Heart left ventricle (tissue), 13 donors: ENCODE data around the gene LOC128125822.

Experiments used
- CTCF ChIP-seq, 12 donors: fragments of 200-600 bp; sonication (generic) in 4 of 12; IDR thresholded peaks; one replicate each; pipeline versions ENCODE4 v1.5.0 to v1.8.0; 2018 to 2022; ENCODE audit warnings: antibody characterized with exemption in 12 of 12, mild to moderate bottlenecking in 5 of 12
- POLR2A ChIP-seq, 2 donors: fragments of 450-650 bp; IDR thresholded peaks; one replicate each; pipeline ENCODE4 v1.6.1; 2017; ENCODE audit warnings: antibody characterized with exemption in 2 of 2, mild to moderate bottlenecking in 2 of 2, moderate library complexity in 2 of 2
- donor health status: ischemic (EF 13 %, LVEDD 7.1; RV severe dilation, severe dysfunction).
- donor health status: DM: no; HTN: yes; CAD: no.
- donor health status: DM: no; HTN: no; CAD: no.
- donor health status: ischemic (EF 25% LVEDD 6.9; RV normal size, moderate dysfunction).
- donor health status: ischemic (EF 25% LVEDD 5.7; RV mildly dilated, moderate dysfunction).
- donor health status: ischemic (EF 35%, LVEDD 5.7; RV mildly dilated, moderate dysfunction).
- donor health status: nonischemic (EF 11% LVEDD 7.7; RV severe dilation, severe dysfunction).
- donor health status: DM: yes; HTN: yes; CAD: no.
- donor health status: PGD.
- donor health status: ischemic (EF 29% LVEDD 5.4; RV normal size, mild dysfunction).
- donor health status: nonischemic (EF 23%, LVEDD 6.1; RV moderate dilation, normal function).

DNA sequence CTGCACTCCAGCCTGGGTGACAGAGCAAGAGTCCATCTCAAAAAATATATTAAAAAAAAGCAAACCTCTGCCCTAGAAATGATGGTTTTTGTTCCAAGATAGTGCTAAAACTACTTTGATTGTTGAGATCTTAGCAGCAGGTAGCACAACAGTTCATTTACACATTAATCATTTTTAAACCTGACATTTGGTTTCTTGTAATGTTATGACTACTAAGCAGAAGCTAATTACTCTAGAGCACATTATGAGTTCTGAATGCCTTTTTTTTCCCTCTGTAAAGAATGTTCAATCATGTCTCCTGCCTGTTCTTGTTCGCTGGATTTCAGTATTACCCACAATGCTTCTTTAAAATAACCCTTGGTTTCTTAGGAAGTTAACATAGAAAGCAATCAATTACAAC lies 38.7 kb downstream of the LOC128125822 start:
- TF ChIP-seq CTCF (IDR thresholded peaks at IDR 0.05) (no peak), POLR2A (IDR thresholded peaks at IDR 0.05) (no peak)
